Gastroesophageal sphincter (tissue), 3 donors: ENCODE results near the gene WDR83.

ENCODE experiments used
- CTCF ChIP-seq, 4 experiments: fragments of 200-600 bp in 2 of 4; fragments of 450-650 bp in 2 of 4; sonication (generic) in 1 of 4; IDR thresholded peaks; one replicate each; pipeline ENCODE4 v1.5.1; 2017 to 2019; ENCODE audit warnings: antibody characterized with exemption in 4 of 4, mild to moderate bottlenecking in 2 of 4, moderate library complexity in 2 of 4
- EP300 ChIP-seq: sonication (generic); formaldehyde crosslinking; IDR thresholded peaks from one replicate; pipeline ENCODE4 v1.6.1; 2017; ENCODE audit warnings: antibody characterized with exemption, mild to moderate bottlenecking
- POLR2A ChIP-seq, 2 donors: fragments of 450-650 bp; IDR thresholded peaks; one replicate each; pipeline ENCODE4 v1.6.1; 2017; ENCODE audit warnings: antibody characterized with exemption in 2 of 2, mild to moderate bottlenecking in 2 of 2, moderate library complexity in 1 of 2
- POLR2AphosphoS5 ChIP-seq: sonication (generic); formaldehyde crosslinking; IDR thresholded peaks from one replicate; pipeline ENCODE4 v1.6.1; 2017; ENCODE audit warnings: antibody characterized with exemption

- TF ChIP-seq POLR2A (IDR thresholded peaks at IDR 0.05) (no peak), CTCF (IDR thresholded peaks at IDR 0.05) (no peak), POLR2AphosphoS5 (no peak), EP300 (no peak)
Measured at GRCh38 chr19:12652219-12652618, 14.4 kb upstream of the WDR83 start.
